Measurements from ENCODE around the gene HMGXB3.

The HMGXB3 gene

DNA sequence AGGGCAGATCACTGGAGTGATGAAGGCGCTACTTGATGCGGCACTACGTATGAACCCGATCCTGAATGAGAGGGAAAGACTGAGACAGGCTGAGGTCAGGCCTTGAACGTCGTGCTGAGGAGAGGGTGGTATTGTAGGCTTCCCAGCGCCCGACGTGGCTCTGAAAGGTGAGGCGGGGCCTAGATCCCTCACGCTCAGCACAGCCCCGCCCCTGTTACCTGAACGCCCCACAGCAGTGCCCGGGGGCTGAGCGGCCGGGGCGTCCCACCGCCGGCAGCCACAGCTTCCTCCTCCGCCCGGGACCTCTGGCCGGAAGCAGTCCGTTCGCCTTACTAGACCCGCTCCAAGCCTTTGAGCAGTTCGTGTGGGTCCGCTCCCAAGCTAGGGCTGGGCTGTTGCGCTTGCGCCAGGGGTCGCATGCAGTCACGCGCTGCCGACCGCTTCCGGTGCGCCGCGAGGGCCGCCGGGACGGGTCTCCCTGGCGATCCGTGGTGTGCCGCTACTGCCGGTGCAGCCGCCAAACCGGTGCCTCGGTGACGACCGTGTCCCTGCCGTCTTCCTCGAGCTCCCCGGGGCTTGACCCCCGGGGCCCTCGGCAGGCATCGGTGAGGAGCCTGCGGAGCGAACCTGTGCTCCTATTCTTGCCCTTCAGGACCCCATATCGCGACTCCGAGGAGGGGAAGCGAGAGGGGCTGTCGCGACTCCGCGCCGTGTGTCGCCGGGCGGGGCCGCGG is at the start of gene HMGXB3, which contains the start of gene TIGD6:
Gene HMGXB3, plus strand, starts transcription at position 484 of the 734 bp plus-strand sequence. CDS start 4,114 bp downstream, outside the sequence.
Gene TIGD6, minus strand, starts transcription at position 399 of the 734 bp plus-strand sequence. CDS start 4,306 bp downstream, outside the sequence.
- DNase-seq (ENCODE audit: low spot score), result peak; percentile 96
- FAIRE-seq, result peak; percentile 53

DNA sequence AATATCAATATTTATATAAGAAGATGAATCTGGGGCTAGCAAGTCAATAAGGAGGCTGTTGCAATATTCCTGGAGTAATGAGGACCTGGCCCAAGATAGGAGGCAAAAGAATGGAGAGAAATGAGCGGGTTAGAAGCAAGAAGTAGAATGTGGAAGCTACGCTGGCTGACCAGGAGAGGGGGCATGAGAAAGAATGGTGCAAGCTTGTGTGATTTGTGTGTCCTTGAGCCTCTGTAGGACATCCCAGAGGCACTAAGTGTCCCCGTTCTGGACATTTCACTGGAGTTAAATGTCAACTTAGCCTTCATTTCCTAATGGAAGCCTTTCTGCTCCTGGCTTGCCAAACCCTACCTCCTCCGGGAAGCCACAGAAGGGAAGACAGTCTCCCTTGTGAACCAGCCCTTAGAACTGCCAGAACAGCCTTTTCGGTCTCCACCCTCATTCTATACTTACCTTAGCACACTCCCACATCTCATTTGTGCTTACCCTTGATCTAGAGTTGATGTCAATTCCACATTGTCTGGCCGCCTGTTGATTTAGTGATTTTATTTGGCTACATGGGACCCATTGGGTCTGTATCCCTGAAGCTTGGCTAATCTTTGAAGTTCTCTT is 49.3 kb upstream of the HMGXB3 start:
- DNase-seq (ENCODE audit: low spot score) (no peak), FAIRE-seq (no peak)

GRCh38 chr5:149953436-149954121 is 47.0 kb upstream of the HMGXB3 start:
- no peak for FAIRE-seq

GRCh38 chr5:149954798-149955197 is 45.7 kb upstream of the HMGXB3 start:
- FAIRE-seq, result no peak

More at GRCh38 chr5:149953436-149954121, 47.0 kb upstream of the HMGXB3 start:
- DNase-seq (ENCODE audit: low spot score), result no peak

DNA sequence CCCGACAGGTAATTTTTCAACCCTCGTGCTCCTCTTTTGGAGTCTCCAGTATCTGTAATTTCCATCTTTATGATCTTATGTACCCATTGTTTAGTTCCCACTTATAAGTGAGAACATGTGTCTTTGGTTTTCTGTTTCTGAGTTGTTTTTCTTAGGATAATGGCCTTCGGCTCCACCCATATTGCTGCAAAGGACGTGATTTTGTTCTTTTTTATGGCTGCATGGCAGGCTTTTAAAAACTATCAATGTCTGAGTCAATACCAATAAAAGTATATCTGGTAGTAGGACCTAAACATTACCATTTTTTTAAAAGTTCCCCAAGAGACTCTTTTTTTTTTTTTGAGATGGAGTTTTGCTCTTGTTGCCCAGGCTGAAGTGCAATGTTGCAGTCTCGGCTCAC is 43.9 kb upstream of the HMGXB3 start:
- DNase-seq (ENCODE audit: low spot score) (no peak), FAIRE-seq (no peak)

More at GRCh38 chr5:149954798-149955197, 45.7 kb upstream of the HMGXB3 start:
- no peak for DNase-seq (ENCODE audit: low spot score)

GRCh38 chr5:149957855-149958254 is 42.7 kb upstream of the HMGXB3 start:
- DNase-seq (ENCODE audit: low spot score) (no peak), FAIRE-seq (no peak)

DNA sequence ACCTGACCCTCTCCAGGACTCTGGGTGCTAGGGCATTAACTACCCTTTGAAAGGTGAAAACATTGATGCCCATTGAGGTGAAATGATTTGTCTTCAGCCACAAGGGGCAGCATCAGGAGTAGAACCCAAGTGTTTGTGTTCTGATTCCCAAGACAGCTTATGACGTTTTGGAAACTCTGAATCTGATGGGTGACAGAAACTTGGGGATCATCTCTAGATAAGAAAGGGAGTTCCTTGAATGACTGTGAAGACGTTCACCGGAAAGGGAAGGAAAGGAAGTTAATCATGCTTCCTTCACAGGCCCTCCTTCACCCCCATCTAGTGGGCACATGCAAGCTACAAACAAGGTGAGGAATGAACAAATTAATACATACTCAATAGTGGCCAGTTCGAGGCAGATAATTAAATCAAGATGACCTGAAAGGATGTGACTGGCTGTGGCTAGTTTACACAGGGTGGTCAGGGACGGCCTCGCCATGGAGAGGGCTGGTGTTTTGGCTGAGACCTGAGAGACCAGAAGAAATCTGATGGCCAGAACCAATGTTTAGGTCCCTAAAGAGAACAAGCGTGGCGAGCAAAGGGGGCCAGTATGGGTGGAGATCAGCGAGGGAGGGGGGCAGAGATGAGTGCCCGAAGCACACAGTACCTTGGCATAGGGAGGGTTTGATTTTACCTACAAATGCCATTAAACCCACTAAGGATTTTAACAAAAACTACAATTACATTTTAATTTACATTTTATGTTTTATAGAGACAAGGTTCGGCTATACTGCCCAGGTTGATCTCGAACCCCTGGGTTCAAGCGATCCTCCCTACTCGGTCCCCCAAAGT is 40.9 kb upstream of the HMGXB3 start:
- peak; percentile 52 for DNase-seq (ENCODE audit: low spot score)
- FAIRE-seq, result no peak

DNA sequence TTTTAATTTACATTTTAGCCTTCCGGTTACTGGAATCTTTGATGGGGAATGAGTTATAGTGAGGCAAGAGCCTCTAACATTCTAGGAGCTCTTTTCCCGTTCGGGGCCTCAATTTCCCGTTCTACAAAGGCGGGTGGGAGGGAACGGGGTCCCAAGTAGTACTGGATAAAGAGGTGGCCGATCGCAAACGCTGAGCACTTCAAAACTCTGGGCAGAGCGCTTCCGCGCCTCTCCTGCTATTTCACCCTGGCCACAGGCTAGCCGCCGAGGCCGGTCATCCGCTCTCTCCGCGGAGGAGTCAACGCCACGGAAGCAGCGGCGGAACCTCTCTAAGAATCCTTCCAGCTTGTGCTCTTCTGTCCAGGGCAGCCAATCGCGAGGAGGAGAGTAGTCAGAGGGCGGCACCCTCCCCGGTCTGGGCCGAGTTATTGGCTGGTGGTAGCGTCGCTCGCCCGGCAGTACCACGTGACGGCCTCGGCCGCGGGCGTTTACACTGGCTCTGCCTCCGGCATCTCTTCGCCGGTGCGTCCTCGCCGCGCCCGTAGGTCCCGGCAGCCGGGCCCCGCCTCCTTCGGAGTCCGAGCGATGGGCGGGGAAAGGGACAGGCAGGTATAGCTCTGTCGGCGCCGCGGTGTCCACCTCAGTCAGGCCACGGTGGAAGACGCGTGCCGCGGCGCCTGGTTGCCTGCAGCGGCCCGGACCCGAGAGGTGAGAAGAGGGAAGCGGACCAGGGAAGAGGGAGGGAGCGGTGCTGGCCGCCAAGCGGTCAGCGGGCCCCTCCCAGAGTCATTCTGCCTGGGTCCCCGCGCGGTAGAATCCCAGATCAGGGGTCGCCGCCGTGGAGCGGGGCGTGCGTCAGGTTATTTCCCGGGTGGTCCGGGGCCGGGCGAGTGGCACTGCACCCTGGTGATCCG is 40.0 kb upstream of the HMGXB3 start, which contains the start of gene SLC26A2:
Gene SLC26A2, plus strand, starts transcription at position 487 of the 914 bp plus-strand sequence. CDS start 16,895 bp downstream, outside the sequence.
- FAIRE-seq (peak; percentile 67), DNase-seq (ENCODE audit: low spot score) (peak; percentile 98)

- FAIRE-seq (no peak), DNase-seq (ENCODE audit: low spot score) (no peak)
Measured at GRCh38 chr5:149961186-149961685, 39.3 kb upstream of the HMGXB3 start.

DNA sequence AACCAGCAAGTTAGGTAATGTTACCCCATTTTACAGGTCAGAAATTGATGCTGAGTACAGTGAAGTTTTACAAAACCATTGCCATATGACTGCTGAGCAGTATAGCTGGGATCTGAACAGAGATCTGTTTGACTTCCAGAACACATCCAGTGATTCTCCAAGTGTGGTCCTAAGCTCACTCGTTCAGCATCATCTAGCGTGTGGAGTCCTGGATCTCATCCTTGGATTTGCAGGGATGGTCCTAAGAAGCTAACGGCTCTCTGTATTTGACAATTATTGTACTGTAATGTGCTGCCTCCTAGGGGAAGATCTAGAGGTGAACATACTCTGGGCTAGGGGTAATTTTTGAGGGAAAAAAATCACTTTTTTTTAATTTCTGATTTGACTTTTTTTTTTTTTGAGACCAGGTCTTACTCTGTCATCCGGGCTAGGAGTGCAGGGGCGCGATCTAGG is 38.6 kb upstream of the HMGXB3 start:
- FAIRE-seq, result no peak
- DNase-seq (ENCODE audit: low spot score), result peak; percentile 54

- FAIRE-seq, result no peak
- no peak for DNase-seq (ENCODE audit: low spot score)
Measured at GRCh38 chr5:149962601-149963300, 37.8 kb upstream of the HMGXB3 start.

GRCh38 chr5:149963729-149964128 is 36.8 kb upstream of the HMGXB3 start:
- FAIRE-seq (no peak), DNase-seq (ENCODE audit: low spot score) (no peak)

DNA sequence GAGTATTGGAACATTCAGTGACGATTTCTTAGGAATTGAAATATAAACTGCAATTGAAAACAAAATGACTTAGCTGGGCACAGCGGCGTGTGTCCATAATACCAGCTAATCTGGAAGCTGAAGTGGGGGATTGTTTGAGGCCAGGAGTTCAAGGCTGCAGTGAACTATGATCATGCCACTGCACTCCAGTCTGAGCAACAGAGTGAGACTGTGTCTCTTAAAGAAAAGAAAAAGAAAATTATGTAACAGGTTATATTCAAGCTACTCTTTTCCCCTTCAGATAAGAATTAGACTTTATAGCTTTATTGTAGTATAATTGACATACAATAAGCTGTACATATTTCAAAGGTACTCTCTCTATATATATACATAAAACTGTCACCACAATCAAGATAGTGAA is 33.6 kb upstream of the HMGXB3 start:
- no peak for FAIRE-seq

GRCh38 chr5:149969181-149969930 is 31.2 kb upstream of the HMGXB3 start:
- FAIRE-seq (no peak), DNase-seq (ENCODE audit: low spot score) (no peak)

More for the DNA sequence above, 33.6 kb upstream of the HMGXB3 start:
- no peak for DNase-seq (ENCODE audit: low spot score)

DNA sequence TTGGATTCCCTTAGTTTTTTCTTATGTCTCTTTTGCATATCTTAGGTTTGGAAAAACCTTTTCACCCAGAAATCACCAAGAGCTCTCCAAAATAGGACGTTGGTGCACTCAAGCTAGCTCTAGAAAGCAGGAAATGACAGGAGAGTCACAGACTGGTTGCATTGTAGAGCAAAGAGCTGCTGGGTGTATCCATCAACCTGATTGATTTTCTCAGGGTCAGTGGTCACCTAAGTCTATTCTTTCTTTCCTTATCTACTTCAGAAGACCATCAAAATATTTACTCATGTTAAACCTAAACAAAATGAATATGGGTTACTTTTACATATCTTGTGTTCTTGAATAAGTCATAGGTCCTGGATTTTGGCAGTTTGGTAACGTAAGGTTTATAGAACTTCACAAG is 25.1 kb upstream of the HMGXB3 start:
- no peak for FAIRE-seq
- no peak for DNase-seq (ENCODE audit: low spot score)

DNA sequence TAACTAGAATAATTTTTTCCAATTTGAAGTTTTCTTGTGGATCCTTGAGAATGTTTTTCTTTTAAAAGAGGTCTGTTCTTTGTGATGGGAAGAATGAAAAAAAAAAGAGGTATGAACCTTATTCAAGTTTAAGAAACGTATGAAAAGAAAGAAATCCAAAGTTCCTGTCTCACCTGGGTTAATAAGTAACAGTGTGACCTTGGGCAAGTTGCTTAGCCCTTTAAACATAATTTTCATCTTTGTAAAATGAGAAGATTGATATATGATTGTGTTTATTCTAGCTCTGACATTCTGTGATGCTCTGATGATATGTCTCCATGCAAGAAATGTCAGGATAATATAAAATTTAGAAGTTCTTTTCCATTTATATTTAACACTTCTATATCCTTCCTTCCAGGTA is 20.6 kb upstream of the HMGXB3 start:
- FAIRE-seq (no peak), DNase-seq (ENCODE audit: low spot score) (no peak)

DNA sequence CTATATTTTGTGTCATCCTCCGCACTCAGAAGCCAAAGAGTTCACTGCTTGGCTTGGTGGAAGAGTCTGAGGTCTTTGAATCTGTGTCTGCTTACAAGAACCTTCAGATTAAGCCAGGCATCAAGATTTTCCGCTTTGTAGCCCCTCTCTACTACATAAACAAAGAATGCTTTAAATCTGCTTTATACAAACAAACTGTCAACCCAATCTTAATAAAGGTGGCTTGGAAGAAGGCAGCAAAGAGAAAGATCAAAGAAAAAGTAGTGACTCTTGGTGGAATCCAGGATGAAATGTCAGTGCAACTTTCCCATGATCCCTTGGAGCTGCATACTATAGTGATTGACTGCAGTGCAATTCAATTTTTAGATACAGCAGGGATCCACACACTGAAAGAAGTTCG is 19.3 kb upstream of the HMGXB3 start:
- FAIRE-seq, result no peak

DNA sequence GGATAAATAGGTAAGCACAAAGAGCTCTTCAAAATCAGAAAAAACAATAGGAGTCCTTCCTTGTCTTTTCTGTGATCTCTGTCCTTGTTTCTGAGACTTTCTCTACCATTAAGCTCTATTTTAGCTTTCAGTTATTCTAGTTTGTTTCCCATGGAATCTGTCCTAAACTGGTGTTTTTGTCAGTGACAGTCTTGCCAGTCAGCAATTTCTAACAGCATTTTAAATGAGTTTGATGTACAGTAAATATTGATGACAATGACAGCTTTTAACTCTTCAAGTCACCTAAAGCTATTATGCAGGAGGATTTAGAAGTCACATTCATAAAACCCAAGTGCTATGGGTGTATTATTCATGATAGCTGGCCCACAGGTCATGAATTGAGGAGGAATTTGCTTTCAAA is 18.0 kb upstream of the HMGXB3 start:
- no peak for FAIRE-seq
- DNase-seq (ENCODE audit: low spot score), result no peak

More for the DNA sequence above, 19.3 kb upstream of the HMGXB3 start:
- no peak for DNase-seq (ENCODE audit: low spot score)
